ENCODE measurements around the gene ETV5. TPM values are rescaled to one million over a fixed set of nuclear protein-coding genes. Genes with fewer than 3 reads are reported as not detected.

Gene ETV5
- total and polyA plus RNA-seq, 5 donors = 1.7 to 35.1 (median 6.3) TPM

GRCh38 chr3:186142393-186142932 lies 33.6 kb upstream of the ETV5 start:
- intact Hi-C loops (cut with DNase I) = no loop called here
- Histone ChIP-seq H3K27ac (ENCODE audit: low read length) (no peak overlapping the region), H3K27me3 (ENCODE audit: control insufficient read depth, insufficient read depth) (no peaks in the 10 kb centered on the region), H3K4me1 (ENCODE audit: control insufficient read depth, insufficient read depth, low read length) (no peaks in the 10 kb centered on the region), H3K4me3 (ENCODE audit: low read length) (no peak overlapping the region), H3K9me3 (ENCODE audit: control insufficient read depth, low read length) (no peaks in the 10 kb centered on the region)
- ATAC-seq (no peak), DNase-seq (no peak)

- H3K27ac ChIP-seq (ENCODE audit: low read length) = no peak overlapping the region
- H3K4me1 ChIP-seq (ENCODE audit: control insufficient read depth, insufficient read depth, low read length) = no peaks in the 10 kb centered on the region
- ATAC-seq = no peak
- intact Hi-C loops (cut with DNase I) = no loop called here
- no peaks in the 10 kb centered on the region for H3K9me3 ChIP-seq (ENCODE audit: control insufficient read depth, low read length)
- no peaks in the 10 kb centered on the region for H3K27me3 ChIP-seq (ENCODE audit: control insufficient read depth, insufficient read depth)
- WGBS = 67% methylated on average over 2 of the region's 2 CpGs
- DNase-seq = no peak
- no peak overlapping the region for H3K4me3 ChIP-seq (ENCODE audit: low read length)
Measured at GRCh38 chr3:186141790-186142189, 32.9 kb upstream of the ETV5 start.

- 75% methylated on average over 12 of the region's 12 CpGs for WGBS
- H3K27ac ChIP-seq (ENCODE audit: low read length) = no peak overlapping the region
- H3K4me1 ChIP-seq (ENCODE audit: control insufficient read depth, insufficient read depth, low read length) = no peaks in the 10 kb centered on the region
- ATAC-seq (peak in 1 of 2 donors; percentile 24), DNase-seq (no peak)
- intact Hi-C loops (cut with DNase I) = no loop called here
- no peak overlapping the region for H3K4me3 ChIP-seq (ENCODE audit: low read length)
- H3K27me3 ChIP-seq (ENCODE audit: control insufficient read depth, insufficient read depth) = no peaks in the 10 kb centered on the region
- H3K9me3 ChIP-seq (ENCODE audit: control insufficient read depth, low read length) = no peaks in the 10 kb centered on the region
Measured at GRCh38 chr3:186138272-186138981, 29.5 kb upstream of the ETV5 start.

DNA sequence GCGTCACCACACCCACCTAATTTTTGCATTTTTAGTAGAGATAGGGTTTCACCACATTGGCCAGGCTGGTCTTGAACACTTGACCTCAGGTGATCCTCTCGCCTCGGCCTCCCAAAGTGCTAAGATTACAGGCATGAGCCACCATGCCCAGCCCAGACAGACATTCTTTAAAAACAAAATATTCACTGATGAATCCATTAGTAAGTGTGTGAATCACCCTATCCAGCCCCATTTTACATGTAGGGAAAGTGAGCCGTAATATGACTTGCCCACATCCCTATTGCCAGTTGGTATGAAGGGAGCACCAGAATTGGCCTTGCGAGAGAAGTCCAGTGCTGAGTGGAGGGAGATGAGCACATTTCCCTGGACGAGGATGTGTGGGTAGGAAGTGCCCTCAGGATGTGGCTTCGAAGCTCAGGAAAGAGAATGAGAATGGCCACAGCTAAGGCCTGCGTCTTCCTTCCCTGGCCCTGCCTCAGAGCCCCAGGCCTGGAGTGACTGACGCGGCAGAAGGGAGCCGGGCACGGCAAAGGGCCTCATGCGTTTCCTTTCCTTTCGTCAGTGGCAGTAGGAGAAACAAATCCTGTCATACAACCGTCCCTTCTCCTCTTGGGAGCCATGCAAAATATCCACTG lies 28.3 kb upstream of the ETV5 start:
- Histone ChIP-seq H3K4me3 (ENCODE audit: low read length) (no peak overlapping the region), H3K27me3 (ENCODE audit: control insufficient read depth, insufficient read depth) (no peaks in the 10 kb centered on the region), H3K4me1 (ENCODE audit: control insufficient read depth, insufficient read depth, low read length) (no peaks in the 10 kb centered on the region), H3K27ac (ENCODE audit: low read length) (no peak overlapping the region), H3K9me3 (ENCODE audit: control insufficient read depth, low read length) (no peaks in the 10 kb centered on the region)
- intact Hi-C loops (cut with DNase I) = no loop called here
- ATAC-seq (no peak), DNase-seq (no peak)
- 80% methylated on average over 15 of the region's 15 CpGs for WGBS

GRCh38 chr3:186133980-186134379 lies 25.1 kb upstream of the ETV5 start:
- no peaks in the 10 kb centered on the region for H3K4me1 ChIP-seq (ENCODE audit: control insufficient read depth, insufficient read depth, low read length)
- no peak overlapping the region for H3K4me3 ChIP-seq (ENCODE audit: low read length)
- ATAC-seq = no peak
- no peak overlapping the region for H3K27ac ChIP-seq (ENCODE audit: low read length)
- DNase-seq = no peak
- 86% methylated on average over 5 of the region's 5 CpGs for WGBS
- intact Hi-C loops (cut with DNase I) = no loop called here
- no peaks in the 10 kb centered on the region for H3K27me3 ChIP-seq (ENCODE audit: control insufficient read depth, insufficient read depth)
- no peaks in the 10 kb centered on the region for H3K9me3 ChIP-seq (ENCODE audit: control insufficient read depth, low read length)

DNA sequence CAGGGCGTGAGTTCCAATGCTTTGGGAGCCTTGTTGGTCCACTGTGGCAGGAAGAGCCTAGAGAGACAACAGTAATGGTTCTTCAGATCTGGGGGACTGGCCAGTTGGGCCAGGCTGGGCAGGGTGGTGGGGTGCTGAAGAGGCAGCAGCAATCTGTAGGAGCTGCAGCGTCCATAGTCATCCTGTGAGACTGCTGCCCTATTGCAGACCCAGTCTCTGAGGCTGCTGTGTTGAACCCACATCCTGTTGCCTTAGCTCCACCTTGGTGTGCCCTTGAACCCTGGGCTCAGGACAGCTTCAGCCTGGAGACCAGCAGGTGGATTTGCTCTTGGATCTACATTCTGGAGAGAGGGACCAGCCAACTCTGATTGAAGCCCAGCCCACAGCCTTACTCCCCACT lies 23.6 kb upstream of the ETV5 start:
- ATAC-seq (peak in 1 of 2 donors; percentile 43), DNase-seq (no peak)
- Histone ChIP-seq H3K27ac (ENCODE audit: low read length) (no peak overlapping the region), H3K27me3 (ENCODE audit: control insufficient read depth, insufficient read depth) (no peaks in the 10 kb centered on the region), H3K9me3 (ENCODE audit: control insufficient read depth, low read length) (no peaks in the 10 kb centered on the region), H3K4me3 (ENCODE audit: low read length) (no peak overlapping the region), H3K4me1 (ENCODE audit: control insufficient read depth, insufficient read depth, low read length) (no peaks in the 10 kb centered on the region)
- WGBS = 85% methylated on average over 2 of the region's 2 CpGs
- intact Hi-C loops (cut with DNase I) = no loop called here

GRCh38 chr3:186129206-186129605 lies 20.3 kb upstream of the ETV5 start:
- Histone ChIP-seq H3K9me3 (ENCODE audit: control insufficient read depth, low read length) (no peaks in the 10 kb centered on the region), H3K4me3 (ENCODE audit: low read length) (no peak overlapping the region), H3K27me3 (ENCODE audit: control insufficient read depth, insufficient read depth) (no peaks in the 10 kb centered on the region), H3K27ac (ENCODE audit: low read length) (no peak overlapping the region), H3K4me1 (ENCODE audit: control insufficient read depth, insufficient read depth, low read length) (no peaks in the 10 kb centered on the region)
- DNase-seq (no peak), ATAC-seq (no peak)
- 84% methylated on average over 4 of the region's 4 CpGs for WGBS
- intact Hi-C loops (cut with DNase I) = no loop called here

- H3K4me1 ChIP-seq (ENCODE audit: control insufficient read depth, insufficient read depth, low read length) = no peaks in the 10 kb centered on the region
- no peak overlapping the region for H3K4me3 ChIP-seq (ENCODE audit: low read length)
- ATAC-seq (no peak), DNase-seq (no peak)
- intact Hi-C loops (cut with DNase I) = no loop called here
- H3K27me3 ChIP-seq (ENCODE audit: control insufficient read depth, insufficient read depth) = no peaks in the 10 kb centered on the region
- no peak overlapping the region for H3K27ac ChIP-seq (ENCODE audit: low read length)
- WGBS = 80% methylated on average over 8 of the region's 8 CpGs
- no peaks in the 10 kb centered on the region for H3K9me3 ChIP-seq (ENCODE audit: control insufficient read depth, low read length)
Measured at GRCh38 chr3:186128158-186128557, 19.3 kb upstream of the ETV5 start.

GRCh38 chr3:186127463-186127862 lies 18.6 kb upstream of the ETV5 start:
- Histone ChIP-seq H3K27me3 (ENCODE audit: control insufficient read depth, insufficient read depth) (no peaks in the 10 kb centered on the region), H3K4me1 (ENCODE audit: control insufficient read depth, insufficient read depth, low read length) (no peaks in the 10 kb centered on the region), H3K9me3 (ENCODE audit: control insufficient read depth, low read length) (no peaks in the 10 kb centered on the region), H3K27ac (ENCODE audit: low read length) (no peak overlapping the region), H3K4me3 (ENCODE audit: low read length) (no peak overlapping the region)
- ATAC-seq = no peak
- 89% methylated on average over 7 of the region's 7 CpGs for WGBS
- intact Hi-C loops (cut with DNase I) = no loop called here
- no peak for DNase-seq

GRCh38 chr3:186125118-186125517 lies 16.2 kb upstream of the ETV5 start:
- no peak for ATAC-seq
- H3K9me3 ChIP-seq (ENCODE audit: control insufficient read depth, low read length) = no peaks in the 10 kb centered on the region
- H3K27me3 ChIP-seq (ENCODE audit: control insufficient read depth, insufficient read depth) = no peaks in the 10 kb centered on the region
- no peak overlapping the region for H3K4me3 ChIP-seq (ENCODE audit: low read length)
- H3K27ac ChIP-seq (ENCODE audit: low read length) = no peak overlapping the region
- intact Hi-C loops (cut with DNase I) = no loop called here
- H3K4me1 ChIP-seq (ENCODE audit: control insufficient read depth, insufficient read depth, low read length) = no peaks in the 10 kb centered on the region
- WGBS = 98% methylated on average over 2 of the region's 2 CpGs
- no peak for DNase-seq

DNA sequence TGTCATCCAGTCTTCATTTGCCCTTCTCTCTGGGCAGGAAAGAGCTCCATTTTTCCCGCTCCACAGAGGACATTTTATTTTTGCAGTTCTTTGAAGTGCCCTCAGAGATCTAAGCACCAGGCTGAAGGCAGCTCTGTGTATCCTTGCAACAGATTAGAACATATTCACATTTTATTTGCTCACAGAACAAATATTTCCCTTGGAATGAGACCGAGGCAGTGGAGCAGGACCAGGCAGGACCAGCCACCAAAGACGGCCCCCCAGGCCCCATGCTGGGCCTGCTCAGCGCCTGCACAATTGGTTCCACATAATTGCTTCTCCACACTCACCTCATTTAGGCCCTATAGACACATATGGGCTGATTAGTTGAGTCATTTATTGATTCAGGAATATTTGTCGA lies 15.7 kb upstream of the ETV5 start:
- 77% methylated on average over 5 of the region's 5 CpGs for WGBS
- H3K27me3 ChIP-seq (ENCODE audit: control insufficient read depth, insufficient read depth) = no peaks in the 10 kb centered on the region
- intact Hi-C loops (cut with DNase I) = no loop called here
- no peak overlapping the region for H3K4me3 ChIP-seq (ENCODE audit: low read length)
- ATAC-seq (no peak), DNase-seq (no peak)
- no peaks in the 10 kb centered on the region for H3K9me3 ChIP-seq (ENCODE audit: control insufficient read depth, low read length)
- H3K4me1 ChIP-seq (ENCODE audit: control insufficient read depth, insufficient read depth, low read length) = no peaks in the 10 kb centered on the region
- H3K27ac ChIP-seq (ENCODE audit: low read length) = no peak overlapping the region
